ENCODE measurements around the gene DNAH17. TPM values are rescaled to one million over a fixed set of nuclear protein-coding genes. Genes with fewer than 3 reads are reported as not detected.

The DNAH17 gene
- total and polyA plus RNA-seq, 2 donors (not counting 3 experiments of a cell fraction or from before 2014, with no cell fraction given): not detected

- no peak overlapping the region for H3K4me3 ChIP-seq (replicated peaks in 1 of 3; ENCODE audit: insufficient read depth in 1 of 3, low read depth in 1 of 3, low read length in 3 of 3)
- no peak overlapping the region for H3K27ac ChIP-seq (ENCODE audit: insufficient read depth, low read depth, low read length)
- intact Hi-C loops (cut with micrococcal nuclease): no loop called here
- no peak overlapping the region for H3K4me2 ChIP-seq (ENCODE audit: insufficient read depth, low read length)
- peaks cover 11 to 41% of the 10 kb centered on the region in 2 experiments for H3K36me3 ChIP-seq (ENCODE audit: control insufficient read depth in 2 of 2, extremely low read depth in 1 of 2, insufficient read depth in 2 of 2, low read length in 2 of 2)
- no peaks in the 10 kb centered on the region for H3K9me1 ChIP-seq (replicated peaks; ENCODE audit: control insufficient read depth, extremely low read depth, insufficient read depth, low read length)
- CTCF ChIA-PET: no interaction called here
- DNase-seq (ENCODE audit: low read depth, low spot score): no peak
- FAIRE-seq: no peak
- no peaks in the 10 kb centered on the region for H3K4me1 ChIP-seq (ENCODE audit: control insufficient read depth, extremely low read depth, insufficient read depth, low read length)
- H4K20me1 ChIP-seq (replicated peaks; ENCODE audit: control insufficient read depth, extremely low read depth, insufficient read depth, low read length): no peaks in the 10 kb centered on the region
- dilution Hi-C loops (cut with MboI; ENCODE audit: extremely low pct_ligation_motif_present, low sequenced_read_pairs): no loop called here
- TF ChIP-seq FOS (IDR thresholded peaks at IDR 0.05; ENCODE audit: borderline replicate concordance, insufficient read depth, low read length) (no peak), POLR2A (IDR thresholded peaks at IDR 0.05; ENCODE audit: low read depth, low read length) (no peak), POLR2AphosphoS5 (IDR thresholded peaks at IDR 0.05; ENCODE audit: insufficient read depth, low read depth, low read length) (no peak), EZH2 (IDR thresholded peaks at IDR 0.05; ENCODE audit: borderline replicate concordance, low read depth, low read length, severe bottlenecking) (no peak), GATA2 (IDR thresholded peaks at IDR 0.05; ENCODE audit: insufficient read depth, insufficient read length, low read depth, low read length) (no peak), JUN (IDR thresholded peaks at IDR 0.05; ENCODE audit: borderline replicate concordance, insufficient read depth, insufficient read length, low read depth) (no peak), MYC (IDR thresholded peaks at IDR 0.05; ENCODE audit: low read depth, low read length) (no peak)
- TF ChIP-seq, protein P1, sequence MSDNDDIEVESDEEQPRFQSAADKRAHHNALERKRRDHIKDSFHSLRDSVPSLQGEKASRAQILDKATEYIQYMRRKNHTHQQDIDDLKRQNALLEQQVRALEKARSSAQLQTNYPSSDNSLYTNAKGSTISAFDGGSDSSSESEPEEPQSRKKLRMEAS (IDR thresholded peaks at IDR 0.05; ENCODE audit: insufficient read depth, insufficient read length): no peak
- TF ChIP-seq, protein P2, sequence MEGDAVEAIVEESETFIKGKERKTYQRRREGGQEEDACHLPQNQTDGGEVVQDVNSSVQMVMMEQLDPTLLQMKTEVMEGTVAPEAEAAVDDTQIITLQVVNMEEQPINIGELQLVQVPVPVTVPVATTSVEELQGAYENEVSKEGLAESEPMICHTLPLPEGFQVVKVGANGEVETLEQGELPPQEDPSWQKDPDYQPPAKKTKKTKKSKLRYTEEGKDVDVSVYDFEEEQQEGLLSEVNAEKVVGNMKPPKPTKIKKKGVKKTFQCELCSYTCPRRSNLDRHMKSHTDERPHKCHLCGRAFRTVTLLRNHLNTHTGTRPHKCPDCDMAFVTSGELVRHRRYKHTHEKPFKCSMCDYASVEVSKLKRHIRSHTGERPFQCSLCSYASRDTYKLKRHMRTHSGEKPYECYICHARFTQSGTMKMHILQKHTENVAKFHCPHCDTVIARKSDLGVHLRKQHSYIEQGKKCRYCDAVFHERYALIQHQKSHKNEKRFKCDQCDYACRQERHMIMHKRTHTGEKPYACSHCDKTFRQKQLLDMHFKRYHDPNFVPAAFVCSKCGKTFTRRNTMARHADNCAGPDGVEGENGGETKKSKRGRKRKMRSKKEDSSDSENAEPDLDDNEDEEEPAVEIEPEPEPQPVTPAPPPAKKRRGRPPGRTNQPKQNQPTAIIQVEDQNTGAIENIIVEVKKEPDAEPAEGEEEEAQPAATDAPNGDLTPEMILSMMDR (IDR thresholded peaks at IDR 0.05; ENCODE audit: extremely low read depth in 1 of 2, insufficient read depth in 1 of 2, low read depth in 1 of 2, low read length in 2 of 2): no peak
- no TSS peak for BruUV-seq (replicated peaks)
- no peaks in the 10 kb centered on the region for H3K27me3 ChIP-seq (ENCODE audit: control insufficient read depth in 2 of 2, insufficient read depth in 2 of 2, low read length in 2 of 2)
- POLR2A ChIA-PET: no interaction called here
- H3K9ac ChIP-seq (replicated peaks; ENCODE audit: extremely low read depth, insufficient read depth, low read length): no peak overlapping the region
- no peak overlapping the region for H2AFZ ChIP-seq (ENCODE audit: low read depth, low read length)
- no peaks in the 10 kb centered on the region for H3K9me3 ChIP-seq (replicated peaks; ENCODE audit: control insufficient read depth, insufficient read depth, low read length)
- H3K79me2 ChIP-seq (ENCODE audit: control insufficient read depth, insufficient read depth, low read length): no peaks in the 10 kb centered on the region
Observed at GRCh38 chr17:78426293-78426879, 150.8 kb downstream of the DNAH17 start.

Data from endothelial cell of umbilical vein (primary cell).